ENCODE data around the gene ZNF70. TPM values are rescaled to one million over a fixed set of nuclear protein-coding genes. Genes with fewer than 3 reads are reported as not detected.
A peak's percentile ranks its signal among the peaks of the same experiment; 100 is the strongest.

The ZNF70 gene
- 5.3 and 5.9 TPM in 2 replicates for total RNA-seq (ENCODE audit: low replicate concordance)

DNA sequence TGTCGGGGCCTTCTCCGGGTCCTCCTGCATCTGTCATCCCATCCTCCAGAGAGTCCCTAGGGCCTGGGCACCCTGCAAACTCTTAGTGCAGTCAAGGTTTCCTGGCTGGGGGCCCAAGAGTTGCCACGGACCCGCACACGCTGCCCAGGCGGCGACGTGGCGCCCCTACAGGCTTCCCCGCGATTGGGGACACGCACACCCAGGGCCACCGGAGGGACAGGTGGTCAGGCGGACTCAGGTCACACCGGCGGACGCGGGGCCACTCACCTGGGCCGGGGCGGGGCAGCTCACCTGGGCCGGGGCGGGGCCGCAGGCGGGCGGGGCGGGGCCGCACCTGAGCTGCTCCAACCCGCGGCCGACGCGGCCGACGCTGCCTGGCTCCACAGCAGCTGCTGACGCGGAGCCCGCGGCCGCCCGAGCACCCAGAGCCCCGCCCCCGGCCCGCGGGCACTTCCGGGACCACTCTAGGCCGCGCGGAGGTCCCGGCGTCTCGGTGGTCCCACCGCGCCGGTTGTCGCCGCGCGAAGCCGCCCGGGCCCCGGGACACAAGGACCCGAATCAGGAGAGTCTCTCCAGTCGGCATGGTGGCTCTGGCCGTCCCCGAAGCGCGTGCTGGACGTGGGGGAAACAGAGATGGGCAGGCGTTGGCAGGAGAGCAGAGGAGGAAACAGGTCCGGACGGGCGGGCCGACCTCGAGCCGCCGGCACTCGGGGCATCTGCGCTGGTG, at the start of gene ZNF70:
ZNF70 (minus strand) TSS at position 399 of the 727 bp plus-strand sequence. CDS start 5,972 bp downstream, outside the sequence.
- TF ChIP-seq, protein P1, sequence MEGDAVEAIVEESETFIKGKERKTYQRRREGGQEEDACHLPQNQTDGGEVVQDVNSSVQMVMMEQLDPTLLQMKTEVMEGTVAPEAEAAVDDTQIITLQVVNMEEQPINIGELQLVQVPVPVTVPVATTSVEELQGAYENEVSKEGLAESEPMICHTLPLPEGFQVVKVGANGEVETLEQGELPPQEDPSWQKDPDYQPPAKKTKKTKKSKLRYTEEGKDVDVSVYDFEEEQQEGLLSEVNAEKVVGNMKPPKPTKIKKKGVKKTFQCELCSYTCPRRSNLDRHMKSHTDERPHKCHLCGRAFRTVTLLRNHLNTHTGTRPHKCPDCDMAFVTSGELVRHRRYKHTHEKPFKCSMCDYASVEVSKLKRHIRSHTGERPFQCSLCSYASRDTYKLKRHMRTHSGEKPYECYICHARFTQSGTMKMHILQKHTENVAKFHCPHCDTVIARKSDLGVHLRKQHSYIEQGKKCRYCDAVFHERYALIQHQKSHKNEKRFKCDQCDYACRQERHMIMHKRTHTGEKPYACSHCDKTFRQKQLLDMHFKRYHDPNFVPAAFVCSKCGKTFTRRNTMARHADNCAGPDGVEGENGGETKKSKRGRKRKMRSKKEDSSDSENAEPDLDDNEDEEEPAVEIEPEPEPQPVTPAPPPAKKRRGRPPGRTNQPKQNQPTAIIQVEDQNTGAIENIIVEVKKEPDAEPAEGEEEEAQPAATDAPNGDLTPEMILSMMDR (IDR thresholded peaks at IDR 0.05; ENCODE audit: insufficient read depth, low read length), result peak; percentile 9
- DNase-seq (ENCODE audit: low read depth), result peak; percentile 66
- H3K4me3 ChIP-seq (ENCODE audit: low read depth, low read length), result peak within 1 kb of the TSS; percentile 91

DNA sequence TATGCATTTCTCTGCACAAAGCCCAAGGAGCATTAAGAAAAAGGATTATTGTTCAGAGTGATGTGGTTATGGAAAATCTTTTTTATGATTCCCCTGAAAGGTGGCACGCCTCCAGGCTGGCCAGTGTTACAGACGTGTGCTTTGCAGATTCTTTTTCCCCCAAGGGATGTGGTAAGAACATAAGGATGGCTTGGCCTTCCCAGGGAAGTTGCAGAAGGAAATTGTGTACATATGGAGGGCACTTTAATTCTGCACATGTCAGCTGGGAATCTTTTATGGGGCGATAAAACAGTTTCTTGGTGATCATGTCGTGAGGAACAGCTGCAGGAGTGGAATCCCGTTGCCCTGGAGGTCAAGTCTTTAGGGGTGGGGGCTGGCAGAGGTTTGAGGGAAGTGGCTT, 45.5 kb upstream of the ZNF70 start:
- TF ChIP-seq, protein P1 (IDR thresholded peaks at IDR 0.05; ENCODE audit: insufficient read depth, low read length), result no peak
- DNase-seq (ENCODE audit: low read depth), result no peak

DNA sequence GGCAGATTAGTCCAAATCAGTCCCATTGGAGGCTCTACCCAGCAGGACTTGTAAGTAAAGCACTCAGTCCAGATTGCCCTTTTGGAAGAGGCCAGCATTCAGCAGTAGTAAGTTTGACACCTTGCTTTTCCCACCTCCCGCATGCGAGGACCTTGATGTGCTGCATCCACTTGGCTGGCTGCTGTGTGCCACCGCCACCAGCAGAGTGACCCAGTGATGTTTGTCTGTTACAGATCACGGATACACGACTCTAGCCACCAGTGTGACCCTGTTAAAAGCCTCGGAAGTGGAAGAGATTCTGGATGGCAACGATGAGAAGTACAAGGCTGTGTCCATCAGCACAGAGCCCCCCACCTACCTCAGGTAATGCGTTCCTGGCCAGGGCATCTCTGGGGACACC, 42.4 kb upstream of the ZNF70 start:
- no peak for DNase-seq (ENCODE audit: low read depth)
- H3K4me3 ChIP-seq (ENCODE audit: low read depth, low read length), result no peak overlapping the region
- TF ChIP-seq, protein P1 (IDR thresholded peaks at IDR 0.05; ENCODE audit: insufficient read depth, low read length), result no peak

More for the DNA sequence above, 45.5 kb upstream of the ZNF70 start:
- H3K4me3 ChIP-seq (ENCODE audit: low read depth, low read length), result no peak overlapping the region

DNA sequence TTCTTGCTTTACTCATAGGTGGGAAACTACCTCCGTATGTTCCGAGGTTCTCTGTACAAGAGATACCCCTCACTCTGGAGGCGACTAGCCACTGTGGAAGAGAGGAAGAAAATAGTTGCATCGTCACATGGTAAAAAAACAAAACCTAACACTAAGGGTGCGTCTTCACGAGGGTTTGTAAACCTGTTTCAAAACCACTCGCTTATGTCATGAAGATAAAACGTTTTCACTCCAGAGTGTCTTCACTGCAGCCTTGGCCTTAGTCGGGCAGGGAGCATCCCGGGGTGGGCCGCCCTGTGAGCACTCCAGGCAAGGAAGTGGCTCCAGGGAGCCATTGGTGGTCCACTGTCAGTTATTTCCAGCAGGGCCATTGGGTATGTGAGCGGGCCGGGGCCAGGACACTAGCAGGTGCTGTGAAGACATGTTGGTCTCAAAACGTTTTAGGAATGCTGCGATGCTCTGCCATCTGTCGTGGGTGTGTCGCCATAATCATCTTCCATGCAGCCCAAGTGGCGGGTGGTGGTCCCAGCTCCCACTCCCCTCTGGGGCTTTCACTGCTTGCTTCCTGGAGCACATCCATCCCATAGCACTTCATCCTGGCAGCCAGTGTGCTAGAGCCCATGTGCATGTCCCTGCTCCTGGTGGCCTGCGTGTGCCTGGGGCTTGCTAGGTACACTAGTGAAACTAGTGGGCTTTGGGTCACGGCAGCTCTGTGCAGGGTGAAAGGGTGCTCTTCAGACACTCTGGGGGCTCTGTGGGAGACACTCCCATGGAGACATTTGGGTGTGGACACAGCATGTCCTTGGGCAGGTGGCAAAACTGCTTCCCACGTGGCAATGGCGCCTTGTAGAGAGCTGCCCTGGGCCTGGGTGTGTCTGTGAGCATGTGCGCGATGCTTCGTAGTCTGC, 41.1 kb upstream of the ZNF70 start:
- no peak overlapping the region for H3K4me3 ChIP-seq (ENCODE audit: low read depth, low read length)
- TF ChIP-seq, protein P1 (IDR thresholded peaks at IDR 0.05; ENCODE audit: insufficient read depth, low read length), result no peak
- DNase-seq (ENCODE audit: low read depth), result no peak

DNA sequence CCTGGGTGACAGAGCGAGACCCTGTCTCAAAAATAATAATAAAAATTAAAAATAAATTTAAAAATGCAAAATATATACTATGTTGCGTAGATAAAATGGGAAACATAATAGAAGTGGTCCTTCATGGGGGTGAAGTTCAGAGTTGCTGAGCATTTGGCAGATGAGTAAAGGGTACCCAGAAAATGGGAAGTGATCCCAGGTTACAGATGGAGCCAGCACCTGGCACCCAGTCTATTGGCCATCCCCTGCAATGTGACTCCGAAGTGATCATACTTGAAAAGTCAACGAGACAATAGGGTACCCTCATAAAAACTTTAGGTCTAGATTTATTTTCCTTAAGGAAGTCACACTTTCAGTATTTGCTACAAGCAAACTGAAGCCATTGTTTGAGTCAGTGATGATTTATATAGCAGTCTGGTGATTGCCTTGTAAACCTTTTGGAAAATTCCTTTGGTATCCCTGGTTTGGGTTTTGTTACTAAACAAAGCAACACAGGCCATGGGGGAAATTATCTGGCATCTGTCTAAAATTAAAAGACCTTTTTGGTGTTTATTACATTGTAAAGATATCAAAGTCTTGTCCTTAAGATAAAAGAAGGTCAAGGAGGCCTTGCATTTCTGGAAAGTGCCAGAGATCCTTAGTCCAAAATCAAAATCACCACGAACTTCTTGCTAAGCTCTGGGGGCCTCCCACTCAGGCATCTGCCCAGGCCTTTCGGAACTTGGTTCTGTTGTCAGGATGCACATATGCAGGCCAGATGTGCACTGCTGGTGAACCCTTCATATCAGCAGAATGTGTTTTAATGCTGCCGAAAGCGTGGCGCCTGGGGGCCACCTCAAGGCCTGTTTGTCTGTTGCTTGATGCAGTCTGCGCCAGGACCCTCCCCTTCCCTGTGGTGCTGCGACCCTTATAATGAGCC, 40.2 kb upstream of the ZNF70 start:
- DNase-seq (ENCODE audit: low read depth), result peak; percentile 89
- TF ChIP-seq, protein P1 (IDR thresholded peaks at IDR 0.05; ENCODE audit: insufficient read depth, low read length), result no peak
- H3K4me3 ChIP-seq (ENCODE audit: low read depth, low read length), result no peak overlapping the region

DNA sequence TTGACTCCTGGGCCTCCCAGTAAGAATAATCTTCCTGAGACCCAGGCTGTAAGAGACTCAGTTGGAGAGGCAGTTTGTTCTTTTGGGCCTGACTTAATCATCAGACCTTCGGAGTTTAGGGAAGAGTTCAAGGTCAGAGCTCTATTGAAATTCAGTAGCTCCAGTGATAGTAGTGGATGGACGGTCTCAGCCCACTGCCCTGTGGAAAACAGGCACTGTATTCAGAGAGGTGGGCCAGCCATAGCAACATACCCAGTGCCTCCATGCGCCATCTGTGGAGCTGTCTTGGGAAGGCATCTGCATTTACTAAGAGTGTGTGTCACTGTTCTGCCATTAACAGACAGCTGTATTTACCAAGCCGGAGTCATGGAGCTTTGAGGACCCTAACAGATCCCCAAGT, 38.7 kb upstream of the ZNF70 start:
- DNase-seq (ENCODE audit: low read depth), result no peak
- H3K4me3 ChIP-seq (ENCODE audit: low read depth, low read length), result no peak overlapping the region
- TF ChIP-seq, protein P1 (IDR thresholded peaks at IDR 0.05; ENCODE audit: insufficient read depth, low read length), result no peak

Measured in fibroblast of the aortic adventitia (primary cell).